Lower lobe of right lung (tissue), 2 donors: Measurements from ENCODE around the gene ZCWPW1. TPM values are rescaled to one million over a fixed set of nuclear protein-coding genes. Genes with fewer than 3 reads are reported as not detected.
"Not testable (repeated sequence)": the region's sequence is repeated elsewhere in the genome, so short reads cannot be mapped to it uniquely, and the experiment has no call there.

Experiments used
- ATAC-seq, 2 donors: fragments of 200-7000 bp; cut with Tn5 transposase; one replicate each; pipeline ENCODE4 v1.9.1; 2020 to 2022; ENCODE audit warnings: mild to moderate bottlenecking in 2 of 2, moderate library complexity in 2 of 2
- DNase-seq: peaks from one replicate; pipeline ENCODE4 v3.0.0-alpha.2; 2020
- H3K27ac ChIP-seq: fragments of 200-600 bp; one replicate; pipeline ENCODE4 v1.8.0; 2022
- H3K27me3 ChIP-seq: fragments of 200-600 bp; one replicate; pipeline ENCODE4 v1.8.0; 2022; ENCODE audit warnings: low read depth
- H3K36me3 ChIP-seq: fragments of 200-600 bp; one replicate; pipeline ENCODE4 v1.8.0; 2022; ENCODE audit warnings: mild to moderate bottlenecking
- H3K4me1 ChIP-seq: fragments of 200-600 bp; one replicate; pipeline ENCODE4 v1.8.0; 2022
- H3K4me3 ChIP-seq: fragments of 200-600 bp; one replicate; pipeline ENCODE4 v1.8.0; 2022; ENCODE audit warnings: mild to moderate bottlenecking
- H3K9me3 ChIP-seq: fragments of 200-600 bp; one replicate; pipeline ENCODE4 v1.8.0; 2022
- intact Hi-C: fragments of 100-400 bp; cut with DNase I; formaldehyde crosslinking; loops from one replicate; pipeline ENCODE4 v1.11.0; 2022
- total RNA-seq: library from RNA; stranded (reverse); fragmentation: NEBNext Ultra II Directional; extraction: Animal tissue kit (Norgen Biotek cat#: 25700); gene quantifications from one replicate; pipeline ENCODE4 v1.2.1, GENCODE V29; 2021
- TF ChIP-seq, protein P1 (sequence below): fragments of 200-600 bp; IDR thresholded peaks from one replicate; pipeline ENCODE4 v1.8.0; 2022; ENCODE audit warnings: antibody characterized with exemption, mild to moderate bottlenecking
- donor health status: DM: no; HTN: yes; CAD: no; lungs with severe emphysema.

Gene ZCWPW1
- total RNA-seq, 1 donor from 2014 or later: 4.9 TPM

DNA sequence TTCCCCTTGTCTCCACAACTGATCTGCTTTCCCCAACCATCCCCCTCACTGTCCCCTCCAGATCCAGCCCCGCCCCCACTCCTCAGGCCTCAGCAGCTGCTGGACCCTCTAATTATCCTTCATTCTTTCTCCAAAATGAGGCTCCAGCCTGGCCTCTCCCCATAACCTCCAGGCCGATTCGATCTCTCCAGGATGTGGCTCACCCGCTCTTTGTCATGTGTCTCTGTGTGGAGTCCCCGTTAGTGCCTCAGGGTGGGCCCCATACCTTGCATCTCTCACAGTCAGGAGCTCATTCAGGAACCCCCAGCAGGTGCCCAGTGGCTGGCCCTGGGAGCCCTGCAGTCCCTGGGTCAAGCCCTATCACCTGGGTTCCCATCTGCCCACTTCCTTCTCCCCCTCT is 53.9 kb downstream of the ZCWPW1 start:
- intact Hi-C loops: no loop called here
- Histone ChIP-seq H3K9me3 (no peaks in the 10 kb centered on the region), H3K4me3 (peak overlapping the region; percentile 43), H3K36me3 (no peaks in the 10 kb centered on the region), H3K27ac (peak overlapping the region; percentile 11), H3K4me1 (peaks cover 22% of the 10 kb centered on the region), H3K27me3 (no peaks in the 10 kb centered on the region)
- DNase-seq (peak; percentile 20), ATAC-seq (no peak)
- TF ChIP-seq, protein P1, sequence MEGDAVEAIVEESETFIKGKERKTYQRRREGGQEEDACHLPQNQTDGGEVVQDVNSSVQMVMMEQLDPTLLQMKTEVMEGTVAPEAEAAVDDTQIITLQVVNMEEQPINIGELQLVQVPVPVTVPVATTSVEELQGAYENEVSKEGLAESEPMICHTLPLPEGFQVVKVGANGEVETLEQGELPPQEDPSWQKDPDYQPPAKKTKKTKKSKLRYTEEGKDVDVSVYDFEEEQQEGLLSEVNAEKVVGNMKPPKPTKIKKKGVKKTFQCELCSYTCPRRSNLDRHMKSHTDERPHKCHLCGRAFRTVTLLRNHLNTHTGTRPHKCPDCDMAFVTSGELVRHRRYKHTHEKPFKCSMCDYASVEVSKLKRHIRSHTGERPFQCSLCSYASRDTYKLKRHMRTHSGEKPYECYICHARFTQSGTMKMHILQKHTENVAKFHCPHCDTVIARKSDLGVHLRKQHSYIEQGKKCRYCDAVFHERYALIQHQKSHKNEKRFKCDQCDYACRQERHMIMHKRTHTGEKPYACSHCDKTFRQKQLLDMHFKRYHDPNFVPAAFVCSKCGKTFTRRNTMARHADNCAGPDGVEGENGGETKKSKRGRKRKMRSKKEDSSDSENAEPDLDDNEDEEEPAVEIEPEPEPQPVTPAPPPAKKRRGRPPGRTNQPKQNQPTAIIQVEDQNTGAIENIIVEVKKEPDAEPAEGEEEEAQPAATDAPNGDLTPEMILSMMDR: no peak

DNA sequence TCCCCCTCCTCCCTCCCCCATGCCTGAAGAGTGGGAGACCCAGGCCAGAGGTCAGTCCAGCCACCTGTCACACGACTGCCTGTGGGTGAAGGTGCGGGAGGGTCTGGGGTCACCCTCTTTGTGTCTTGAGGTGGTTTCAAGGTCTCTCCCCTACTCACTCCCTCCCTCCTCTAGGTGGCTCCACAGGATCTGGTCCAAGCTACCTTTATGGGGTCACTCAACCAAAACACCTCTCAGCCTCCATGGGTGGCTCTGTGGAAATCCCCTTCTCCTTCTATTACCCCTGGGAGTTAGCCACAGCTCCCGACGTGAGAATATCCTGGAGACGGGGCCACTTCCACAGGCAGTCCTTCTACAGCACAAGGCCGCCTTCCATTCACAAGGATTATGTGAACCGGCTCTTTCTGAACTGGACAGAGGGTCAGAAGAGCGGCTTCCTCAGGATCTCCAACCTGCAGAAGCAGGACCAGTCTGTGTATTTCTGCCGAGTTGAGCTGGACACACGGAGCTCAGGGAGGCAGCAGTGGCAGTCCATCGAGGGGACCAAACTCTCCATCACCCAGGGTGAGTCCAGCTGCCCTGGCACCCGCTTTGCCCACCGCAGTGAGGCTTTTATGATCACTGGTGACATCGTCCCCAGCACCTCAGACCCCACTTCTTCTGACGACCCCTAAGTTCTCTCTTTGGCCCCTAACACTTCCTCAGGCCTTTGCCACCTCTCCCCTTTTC is 54.5 kb downstream of the ZCWPW1 start:
- ATAC-seq, H3K9me3 ChIP-seq, H3K27me3 ChIP-seq, intact Hi-C loops, H3K36me3 ChIP-seq: not testable (repeated sequence)
- peak; percentile 31 for DNase-seq
- peak overlapping the region; percentile 83 for H3K27ac ChIP-seq
- H3K4me3 ChIP-seq: peak overlapping the region; percentile 43
- H3K4me1 ChIP-seq: peaks cover 23% of the 10 kb centered on the region

DNA sequence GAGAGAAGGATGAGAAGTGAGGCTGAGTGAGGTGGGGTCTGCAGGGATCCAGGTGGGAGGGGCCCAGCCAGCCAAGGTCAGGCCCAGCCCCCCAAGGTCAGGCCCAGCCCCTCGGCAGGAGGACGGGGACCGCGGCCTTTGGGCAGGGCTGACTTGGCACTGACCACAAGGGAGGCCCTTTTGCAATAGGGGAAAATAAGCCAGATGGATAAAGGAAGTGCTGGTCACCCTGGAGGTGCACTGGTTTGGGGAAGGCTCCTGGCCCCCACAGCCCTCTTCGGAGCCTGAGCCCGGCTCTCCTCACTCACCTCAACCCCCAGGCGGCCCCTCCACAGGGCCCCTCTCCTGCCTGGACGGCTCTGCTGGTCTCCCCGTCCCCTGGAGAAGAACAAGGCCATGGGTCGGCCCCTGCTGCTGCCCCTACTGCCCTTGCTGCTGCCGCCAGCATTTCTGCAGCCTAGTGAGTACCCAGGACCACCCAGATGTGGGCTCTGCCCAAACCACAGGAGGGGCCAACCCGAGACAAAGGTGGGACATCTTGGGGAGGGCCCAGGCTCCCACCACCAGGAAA is 55.2 kb downstream of the ZCWPW1 start, which contains the start of gene PILRA:
TSS of gene PILRA (plus strand) at position 227 of the 571 bp plus-strand sequence. CDS start at position 397, 170 bp downstream.
- Histone ChIP-seq H3K36me3 (peaks cover under 1% of the 10 kb centered on the region), H3K27me3 (no peaks in the 10 kb centered on the region), H3K4me3 (peak within 1 kb of the TSS; percentile 43), H3K9me3 (no peaks in the 10 kb centered on the region), H3K27ac (peak within 1 kb of the TSS; percentile 83), H3K4me1 (peaks cover 20% of the 10 kb centered on the region)
- peak; percentile 64 for DNase-seq
- intact Hi-C loops: no loop called here
- TF ChIP-seq, protein P1: no peak
- ATAC-seq: peak; percentile 67 to 68

DNA sequence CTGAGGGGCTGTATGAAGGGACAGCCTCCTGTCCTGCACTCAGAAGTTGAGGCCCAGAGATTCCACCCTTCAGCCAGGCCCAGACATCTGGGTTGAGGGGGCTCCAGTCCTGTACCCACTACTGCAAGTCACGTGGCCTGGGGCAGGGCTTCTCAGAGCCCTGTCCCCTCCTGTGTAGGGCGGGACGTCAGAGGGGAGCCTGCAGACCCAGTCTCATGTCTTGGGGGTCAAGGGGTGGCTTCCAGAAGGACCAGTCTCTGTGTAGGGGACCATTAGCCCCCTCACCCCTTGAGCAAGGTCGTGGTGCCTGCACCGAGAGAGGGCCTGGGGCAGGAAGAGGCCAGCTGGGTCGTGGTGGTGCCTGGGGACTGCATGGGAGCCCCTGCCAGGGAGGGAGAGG is 55.8 kb downstream of the ZCWPW1 start:
- Histone ChIP-seq H3K27me3 (no peaks in the 10 kb centered on the region), H3K27ac (peak overlapping the region; percentile 83), H3K36me3 (peaks cover 5% of the 10 kb centered on the region), H3K4me3 (no peak overlapping the region), H3K4me1 (peaks cover 20% of the 10 kb centered on the region), H3K9me3 (no peaks in the 10 kb centered on the region)
- peak; percentile 0 to 6 for ATAC-seq
- no peak for DNase-seq
- intact Hi-C loops: no loop called here
- TF ChIP-seq, protein P1: no peak

DNA sequence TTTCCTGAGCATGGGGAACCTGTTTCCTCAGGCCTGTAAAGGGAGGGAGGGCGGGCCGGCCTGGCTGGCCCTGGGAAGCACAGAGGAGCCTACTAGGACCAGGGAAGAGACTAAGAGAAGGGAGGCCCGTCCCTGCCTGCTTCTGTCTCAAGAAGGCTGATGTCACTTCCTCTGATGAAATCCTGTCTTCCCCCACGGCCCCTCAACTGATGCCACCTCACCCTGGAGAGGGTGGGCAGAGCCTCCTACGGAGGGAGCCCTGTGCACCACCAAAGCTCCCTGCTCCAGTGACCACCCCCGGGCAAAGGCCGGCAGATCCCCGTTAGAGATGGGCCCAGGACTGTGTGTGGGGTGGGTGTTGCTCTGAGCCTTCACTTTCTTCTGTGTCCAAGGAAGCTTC is 56.2 kb downstream of the ZCWPW1 start:
- Histone ChIP-seq H3K36me3 (peaks cover 5% of the 10 kb centered on the region), H3K4me1 (peaks cover 24% of the 10 kb centered on the region), H3K27me3 (no peaks in the 10 kb centered on the region), H3K9me3 (no peaks in the 10 kb centered on the region), H3K4me3 (no peak overlapping the region), H3K27ac (peak overlapping the region; percentile 83)
- TF ChIP-seq, protein P1: no peak
- peak; percentile 45 to 48 for ATAC-seq
- peak; percentile 67 for DNase-seq
- intact Hi-C loops: no loop called here

DNA sequence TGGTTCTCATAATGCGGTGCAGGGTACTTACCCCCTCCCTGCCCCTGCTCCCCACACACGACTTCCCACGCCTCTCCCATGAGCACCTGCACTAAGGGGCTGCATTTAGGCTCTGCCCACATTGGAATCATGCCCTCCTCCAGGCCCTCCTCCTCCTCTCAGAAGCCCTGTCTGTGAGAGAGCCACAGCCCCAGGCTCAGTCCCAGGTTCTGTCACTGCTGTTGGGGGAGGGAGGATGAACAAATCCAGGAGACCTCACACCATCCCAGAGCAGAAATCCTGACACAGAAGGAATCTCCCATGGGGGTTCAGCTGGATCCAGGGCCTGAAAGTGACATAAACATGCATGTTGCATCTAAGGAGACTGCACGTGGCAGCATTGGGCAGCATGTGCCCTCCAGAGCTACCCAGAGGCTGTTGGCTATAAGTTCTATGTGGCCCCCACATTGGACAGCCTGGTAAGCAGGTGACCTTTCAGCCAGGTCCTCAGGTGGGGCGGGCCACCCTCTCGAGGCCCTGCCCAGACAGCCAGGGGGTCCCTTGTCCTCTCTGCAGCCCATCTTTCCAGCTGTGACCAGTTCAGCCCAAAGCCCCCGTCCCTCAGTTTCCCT is 56.8 kb downstream of the ZCWPW1 start:
- Histone ChIP-seq H3K27ac (peak overlapping the region; percentile 83), H3K27me3 (no peaks in the 10 kb centered on the region), H3K9me3 (no peaks in the 10 kb centered on the region), H3K4me1 (peaks cover 25% of the 10 kb centered on the region), H3K4me3 (no peak overlapping the region), H3K36me3 (peaks cover 5% of the 10 kb centered on the region)
- TF ChIP-seq, protein P1: no peak
- ATAC-seq (no peak), DNase-seq (no peak)
- intact Hi-C loops: no loop called here
